Stimulated activated CD8-positive, alpha-beta memory T cell treated with anti-CD3 and anti-CD28 coated beads, Interleukin-7, amount 100 ng/mL, for 48 hours (primary cell): ENCODE data around the gene ESRRG.
"Not testable (repeated sequence)": the region's sequence is repeated elsewhere in the genome, so short reads cannot be mapped to it uniquely, and the experiment has no call there.

ENCODE experiments used
- DNase-seq, 2 donors: peaks; one replicate each; pipeline ENCODE4 v3.0.0-alpha.2; 2020; ENCODE audit warnings: low read depth in 1 of 2; ENCODE audit errors: extremely low read depth in 1 of 2

The ESRRG gene

DNA sequence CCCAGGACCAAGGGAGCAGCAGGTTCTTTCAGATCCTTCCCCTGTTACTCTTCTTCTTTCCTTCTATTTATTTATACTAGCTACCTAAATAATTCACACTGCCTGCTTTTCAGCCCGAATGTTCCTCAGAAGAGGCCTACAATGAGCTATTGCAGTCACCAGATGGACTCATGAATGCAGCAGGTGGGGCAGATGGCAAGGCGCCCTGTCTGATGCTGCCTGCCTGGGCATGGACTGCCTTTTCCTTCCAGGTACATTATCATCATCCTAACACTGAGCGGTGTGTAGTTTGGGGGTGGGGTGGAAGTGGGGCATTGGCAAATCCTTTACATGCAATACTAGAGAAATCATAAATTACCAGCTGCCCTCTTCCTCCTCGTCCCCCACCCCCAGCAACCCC is 17.6 kb downstream of the ESRRG start:
- DNase-seq, result no peak

DNA sequence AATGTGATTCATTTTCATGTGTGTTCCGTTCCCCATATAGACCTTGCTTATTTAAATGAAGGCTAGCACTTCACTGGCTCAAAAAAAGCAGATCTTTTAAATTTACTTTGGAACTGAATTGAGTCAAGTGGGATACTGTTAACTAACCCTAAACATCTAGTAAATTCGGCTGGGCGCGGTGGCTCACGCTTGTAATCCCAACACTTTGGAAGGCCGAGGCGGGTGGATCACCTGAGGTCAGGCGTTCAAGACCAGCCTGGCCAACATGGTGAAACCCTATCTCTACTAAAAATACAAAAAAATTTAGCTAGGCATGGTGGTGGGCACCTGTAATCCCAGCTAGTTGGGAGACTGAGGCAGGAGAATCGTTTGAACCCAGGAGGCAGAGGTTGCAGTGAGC is 19.2 kb downstream of the ESRRG start:
- not testable (repeated sequence) for DNase-seq

GRCh38 chr1:216702170-216702569 is 21.1 kb downstream of the ESRRG start:
- DNase-seq, result no peak

- DNase-seq, result no peak
Measured at GRCh38 chr1:216700779-216701178, 22.4 kb downstream of the ESRRG start.

- no peak for DNase-seq
Measured at GRCh38 chr1:216691710-216692109, 31.5 kb downstream of the ESRRG start.

GRCh38 chr1:216690603-216691002 is 32.6 kb downstream of the ESRRG start:
- DNase-seq, result no peak

- no peak for DNase-seq
Measured at GRCh38 chr1:216688127-216688657, 35.0 kb downstream of the ESRRG start.

- DNase-seq, result no peak
Measured at GRCh38 chr1:216686860-216687766, 36.1 kb downstream of the ESRRG start.

DNA sequence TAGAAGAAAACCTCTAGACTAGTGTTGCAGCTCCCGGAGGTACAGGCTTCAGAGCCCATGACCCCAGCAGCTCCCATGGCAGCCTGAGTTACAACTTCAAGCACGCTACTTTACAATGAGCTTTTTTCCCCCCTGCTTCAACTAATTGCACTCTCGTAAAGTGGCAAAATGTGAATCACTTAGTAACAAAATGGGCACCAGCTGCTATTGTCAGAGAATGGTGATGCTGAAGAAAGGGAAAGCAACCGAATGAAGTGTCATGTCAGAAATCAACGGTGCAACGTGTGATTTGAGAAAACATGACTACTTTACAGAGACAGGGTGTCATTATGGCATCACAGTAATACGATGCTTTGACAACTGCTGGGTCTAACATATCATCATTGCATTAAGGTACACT is 40.5 kb downstream of the ESRRG start:
- no peak for DNase-seq

DNA sequence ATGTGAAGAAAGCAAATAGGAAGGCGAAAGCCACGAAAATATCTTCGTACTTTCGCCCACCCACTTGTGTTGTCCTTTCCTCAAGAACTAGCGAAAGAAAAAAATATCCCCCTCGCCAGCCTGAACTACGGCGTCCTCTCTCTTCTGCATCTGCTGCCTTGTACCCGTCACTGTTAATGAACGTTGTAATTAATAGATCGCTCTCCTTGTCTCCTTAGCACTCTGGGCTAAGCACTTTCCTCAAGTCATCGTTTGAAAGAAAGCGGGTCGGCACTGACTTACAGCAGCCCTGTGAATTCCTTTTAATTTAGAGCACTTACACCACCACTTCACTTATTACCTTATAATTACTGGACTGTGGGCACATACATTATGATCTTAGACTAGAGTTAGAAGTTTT is 44.1 kb downstream of the ESRRG start:
- DNase-seq, result no peak

GRCh38 chr1:216670118-216670883 is 52.9 kb downstream of the ESRRG start:
- DNase-seq, result no peak

DNA sequence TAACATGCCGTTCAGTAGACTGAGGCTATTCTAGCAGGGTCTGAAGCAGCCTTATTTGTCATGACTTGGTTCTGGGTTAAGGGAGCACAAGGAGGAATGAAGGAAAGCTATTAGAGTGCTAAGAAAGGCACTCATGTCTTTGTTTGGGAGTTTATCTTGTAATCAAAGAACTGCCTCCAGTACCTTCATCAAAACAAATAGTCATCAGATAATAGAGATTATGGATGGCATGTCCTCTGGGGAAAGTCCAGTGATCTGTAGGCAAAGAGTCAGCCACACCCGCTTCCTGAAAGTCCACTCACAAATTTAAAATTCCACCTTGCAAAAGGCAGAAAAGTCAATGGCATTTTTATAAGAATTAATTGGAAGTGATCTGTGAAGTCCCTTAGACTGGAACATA is 56.8 kb downstream of the ESRRG start:
- DNase-seq, result no peak

GRCh38 chr1:216665856-216666255 is 57.4 kb downstream of the ESRRG start:
- DNase-seq, result no peak

DNA sequence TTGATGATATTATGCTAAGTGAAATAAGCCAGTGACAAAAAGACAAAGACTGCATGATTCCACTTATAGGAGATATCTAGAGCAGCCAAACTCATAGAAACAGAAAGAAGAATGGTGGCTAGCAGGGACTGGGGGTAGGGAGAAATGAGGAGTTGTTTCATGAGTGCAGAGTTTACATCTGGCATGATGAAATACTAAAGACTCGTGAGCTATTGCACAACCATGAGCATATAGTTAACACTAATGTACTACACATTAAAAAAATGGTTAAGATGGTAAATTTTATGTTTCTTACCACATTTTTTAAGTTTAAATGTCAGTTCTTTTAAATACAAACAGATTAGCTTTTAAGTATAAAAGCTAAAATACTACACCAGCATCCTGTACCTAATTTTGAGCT is 57.8 kb downstream of the ESRRG start:
- DNase-seq, result no peak

GRCh38 chr1:216662681-216663080 is 60.5 kb downstream of the ESRRG start:
- no peak for DNase-seq

DNA sequence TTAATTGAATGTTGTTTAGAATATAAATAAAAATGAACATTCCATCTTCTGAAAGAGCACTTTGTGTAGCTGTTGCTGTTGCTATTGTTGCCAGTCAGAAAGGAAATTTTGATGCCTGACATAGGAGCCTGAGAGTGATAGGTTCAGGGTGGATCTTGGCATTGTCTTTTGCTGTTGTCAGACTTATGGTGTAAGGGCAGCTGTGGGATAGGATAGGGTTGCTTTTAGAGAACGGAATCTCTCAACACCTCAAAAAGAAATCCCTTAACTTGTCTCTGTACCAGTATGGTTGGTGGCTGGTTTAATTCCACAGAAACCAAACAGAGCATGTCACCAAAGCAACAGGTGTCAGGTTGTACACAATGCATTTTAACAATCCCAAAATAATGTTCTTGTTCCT is 62.7 kb downstream of the ESRRG start:
- DNase-seq, result no peak

GRCh38 chr1:216653001-216653400 is 70.2 kb downstream of the ESRRG start:
- DNase-seq, result no peak

DNA sequence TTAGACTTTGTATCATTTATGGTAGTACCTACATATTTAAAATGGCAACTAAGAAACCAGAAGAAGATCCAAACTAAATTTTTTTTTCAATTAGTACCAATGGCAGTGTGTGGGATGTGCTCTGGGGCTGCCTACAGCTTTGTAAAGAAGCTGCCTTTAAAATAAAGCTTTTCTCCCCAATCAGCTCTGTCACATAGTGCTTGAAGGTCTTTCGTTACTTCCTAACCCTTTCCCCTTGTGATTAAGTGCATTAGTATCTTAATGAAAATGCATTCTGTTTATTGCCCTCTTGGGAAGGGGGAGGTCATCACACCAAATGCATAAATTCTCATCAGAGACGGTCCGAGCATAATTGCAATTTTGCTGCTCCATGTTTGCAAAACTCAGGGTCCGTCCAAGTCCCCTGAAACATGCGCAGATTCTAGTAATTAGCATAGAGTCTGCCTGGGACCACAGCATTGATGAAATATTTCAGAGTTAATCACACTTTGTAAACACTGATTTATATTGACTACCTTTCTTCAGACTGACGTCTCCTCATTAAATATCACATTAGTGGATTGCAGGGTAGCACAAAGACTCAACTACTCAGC is 71.3 kb downstream of the ESRRG start:
- no peak for DNase-seq

- no peak for DNase-seq
Measured at GRCh38 chr1:216643176-216643575, 80.1 kb downstream of the ESRRG start.

DNA sequence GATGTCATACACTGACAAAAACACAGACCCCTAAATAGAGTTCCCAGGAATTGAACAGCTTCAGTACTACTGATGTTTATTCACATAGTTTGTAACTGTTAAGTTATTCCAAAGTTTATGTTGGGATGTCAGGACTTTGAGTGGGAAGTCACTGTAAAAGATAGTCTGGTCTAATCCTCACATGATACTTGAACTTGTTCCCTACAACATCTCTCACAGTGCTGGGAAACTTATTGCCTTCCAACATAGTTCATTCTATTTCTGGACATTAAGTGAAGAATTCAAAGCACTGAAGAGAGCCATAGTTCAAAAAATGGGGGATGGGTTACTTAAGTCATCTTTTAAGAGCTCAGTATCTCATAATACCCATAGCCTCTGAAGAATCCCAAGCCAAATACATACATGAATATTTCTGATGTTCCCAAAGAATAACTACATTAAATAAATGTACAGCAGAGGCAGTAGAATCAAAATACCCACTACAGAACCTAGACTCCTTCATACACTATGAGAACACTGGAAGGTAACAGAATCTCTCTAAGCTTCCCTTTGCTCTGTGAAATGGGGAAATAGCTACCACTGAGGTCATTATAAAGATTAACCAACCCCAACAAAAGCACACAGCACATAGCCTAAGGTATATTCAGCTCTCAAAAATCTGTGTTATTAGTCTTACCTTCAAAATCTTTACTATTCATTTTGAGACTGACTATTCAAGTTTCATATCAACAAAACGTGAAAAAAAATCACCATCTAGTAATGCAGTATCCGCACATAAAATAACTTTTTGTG is 81.4 kb downstream of the ESRRG start:
- no peak for DNase-seq

- DNase-seq, result no peak
Measured at GRCh38 chr1:216640100-216640499, 83.1 kb downstream of the ESRRG start.
